ENCODE data around the gene GPR143.
A peak's percentile ranks its signal among the peaks of the same experiment; 100 is the strongest.

The GPR143 gene

GRCh38 chrX:9767375-9767774 lies 1.7 kb upstream of the GPR143 start:
- no peak for DNase-seq

GRCh38 chrX:9765072-9765736 lies 443 bp downstream of the GPR143 start:
- DNase-seq = no peak

- no peak for DNase-seq
These were observed 6.3 kb downstream of the GPR143 start for GRCh38 chrX:9759337-9759736.

DNA sequence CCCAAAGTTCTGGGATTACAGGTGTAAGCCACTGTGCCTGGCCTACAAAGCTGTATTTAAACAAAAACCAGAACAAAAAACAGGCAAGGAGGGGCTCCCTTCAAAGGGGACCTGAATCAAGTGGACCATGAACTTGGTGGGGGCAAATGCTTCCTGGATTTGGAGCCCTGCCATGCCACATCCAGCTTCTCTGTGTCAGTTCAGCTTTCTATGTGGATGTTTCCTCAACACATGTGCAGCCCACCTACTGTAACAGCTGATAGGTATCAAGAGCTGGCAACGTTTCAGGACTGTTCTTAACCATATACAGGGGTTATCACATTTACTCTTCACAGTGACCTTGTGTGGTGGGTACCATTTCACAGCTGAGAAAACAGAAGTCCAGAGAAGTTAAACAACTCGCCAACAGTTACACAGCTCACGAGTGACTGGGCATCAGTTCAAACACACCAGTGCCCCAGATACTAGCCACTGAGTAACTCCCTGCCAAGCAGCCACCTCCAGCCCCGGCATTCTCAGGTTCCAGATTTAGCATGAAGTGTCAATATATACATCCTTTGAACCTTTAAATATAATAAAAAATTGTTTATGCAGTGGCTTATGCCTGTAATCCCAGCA lies 7.5 kb downstream of the GPR143 start:
- no peak for DNase-seq

DNA sequence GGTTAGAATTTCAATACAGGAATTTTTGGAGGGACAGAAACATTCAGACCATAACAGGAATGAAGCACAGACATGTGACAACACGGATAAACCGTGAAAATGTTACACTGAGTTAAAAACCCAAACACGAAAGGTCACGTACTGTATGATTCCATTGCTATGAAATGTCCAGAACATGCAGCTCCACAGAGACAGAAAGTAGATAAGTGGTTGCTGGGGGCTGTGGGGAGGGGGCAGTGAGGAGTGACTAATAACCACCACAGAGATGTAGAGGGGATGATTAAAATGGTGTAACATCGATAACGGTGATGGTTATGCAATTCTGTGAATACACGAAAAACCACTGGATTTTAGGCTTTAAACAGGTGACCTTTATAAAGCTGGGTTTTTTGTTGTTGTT lies 8.3 kb downstream of the GPR143 start:
- no peak for DNase-seq

- DNase-seq = no peak
These were observed 16.4 kb downstream of the GPR143 start for GRCh38 chrX:9749146-9749692.

DNA sequence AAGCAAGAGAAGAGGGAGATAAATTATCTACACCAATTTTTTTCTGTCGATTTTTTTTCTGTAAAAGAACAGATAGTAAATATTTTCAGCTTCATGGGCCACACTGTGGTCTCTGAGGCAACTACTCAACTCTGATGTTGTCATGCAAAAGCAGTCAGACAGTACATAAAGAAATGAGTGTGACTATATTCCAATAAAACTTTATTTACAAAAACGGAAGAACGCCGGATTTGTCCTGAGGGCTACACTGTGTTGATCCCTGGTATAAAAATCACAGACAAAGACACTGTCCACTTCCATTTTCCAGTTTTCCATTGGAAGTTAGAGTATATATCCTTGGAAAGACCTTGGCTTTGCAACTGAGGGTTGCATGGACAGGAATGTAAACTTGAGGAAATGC lies 18.0 kb downstream of the GPR143 start:
- no peak for DNase-seq

- DNase-seq = peak; percentile 8
These were observed 19.3 kb downstream of the GPR143 start for GRCh38 chrX:9746148-9746888.

DNA sequence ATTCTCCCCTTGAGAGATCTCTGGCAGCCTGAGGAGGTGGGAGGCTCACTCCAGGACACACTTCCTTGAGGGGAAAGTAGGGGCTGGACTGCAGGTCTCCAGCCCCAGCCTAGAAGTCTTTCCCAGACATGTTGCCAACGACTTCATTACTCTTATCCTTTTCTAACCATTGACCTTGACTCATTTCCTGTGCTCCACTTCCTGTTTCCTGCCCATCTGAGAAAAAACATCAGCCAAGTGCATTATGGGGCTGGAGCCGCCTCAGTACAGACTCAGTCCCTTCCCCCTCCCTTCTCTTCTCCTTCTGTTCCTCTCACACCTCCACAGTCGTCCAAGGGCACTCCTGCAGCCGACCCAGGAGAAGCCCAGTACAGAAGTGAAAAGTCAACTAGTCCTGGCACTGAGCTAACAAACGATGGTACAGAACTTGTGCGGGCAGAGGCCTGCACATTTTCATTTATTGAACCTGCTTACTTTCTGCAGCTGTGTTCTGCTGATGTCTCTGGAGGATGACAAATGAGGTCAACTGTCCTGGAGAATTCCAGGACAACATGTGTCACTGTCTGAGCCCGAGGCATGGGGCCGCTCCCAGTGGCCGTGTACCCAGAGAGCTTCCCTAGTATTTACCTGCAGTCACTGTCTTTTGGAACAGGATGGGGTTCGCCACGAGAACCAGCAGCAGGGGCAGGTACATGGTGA lies 20.1 kb downstream of the GPR143 start:
- DNase-seq = no peak

DNA sequence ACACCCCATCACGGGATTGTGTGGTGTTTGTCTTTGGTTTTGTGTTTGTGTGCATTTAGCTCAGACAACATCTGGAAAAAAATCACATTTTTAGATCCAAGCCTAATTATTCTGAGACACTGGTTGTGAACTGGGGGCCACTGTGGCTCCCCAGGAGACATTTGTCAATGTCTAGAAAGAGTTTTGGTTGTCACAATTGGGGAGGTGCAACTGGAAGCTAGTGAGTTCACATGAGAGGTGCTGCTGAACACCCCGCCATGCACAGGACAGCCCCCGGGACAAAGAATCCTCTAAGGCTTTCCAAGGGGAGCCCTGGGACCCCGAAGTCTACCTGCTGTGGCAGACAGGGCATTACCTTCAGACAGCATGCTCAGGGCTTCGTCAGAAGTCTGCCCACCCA lies 26.5 kb downstream of the GPR143 start:
- no peak for DNase-seq

DNA sequence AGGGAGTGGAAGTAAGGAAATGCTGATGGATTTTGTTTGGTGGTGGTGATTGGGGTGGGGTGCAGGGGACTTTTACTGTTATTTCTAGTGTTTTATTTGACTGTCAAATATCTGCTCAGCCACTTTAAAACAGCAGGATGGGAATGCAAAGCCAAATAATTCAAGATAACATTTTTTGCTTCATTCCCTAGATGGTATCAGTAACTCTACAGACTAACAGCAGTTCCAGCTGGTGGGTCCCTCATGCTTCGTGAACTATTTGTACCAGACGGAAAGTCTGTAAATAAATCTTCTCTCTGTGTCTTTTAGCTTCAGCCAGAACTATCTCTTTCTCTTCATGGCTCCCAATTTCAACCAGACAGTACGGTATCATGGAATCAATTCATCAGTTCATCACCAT lies 27.5 kb downstream of the GPR143 start:
- DNase-seq = no peak

DNA sequence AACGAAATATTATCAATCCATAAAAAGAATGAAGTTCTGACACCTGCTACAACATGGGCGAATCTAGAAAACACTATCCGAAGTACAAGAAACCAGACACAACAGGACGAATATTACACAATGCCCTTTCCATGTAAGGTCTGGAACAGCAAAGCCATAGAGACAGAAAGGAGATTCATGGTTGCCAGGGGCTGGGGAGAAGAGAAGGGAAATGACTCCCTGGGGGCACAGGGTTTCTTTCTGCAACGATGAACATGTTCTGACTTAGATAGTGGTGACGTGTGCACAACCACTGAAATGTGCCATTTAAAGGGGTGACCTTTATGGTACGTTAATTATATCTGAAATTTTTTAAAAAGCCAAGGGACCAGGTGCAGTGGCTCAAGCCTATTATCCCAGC lies 28.3 kb downstream of the GPR143 start:
- DNase-seq = no peak

DNA sequence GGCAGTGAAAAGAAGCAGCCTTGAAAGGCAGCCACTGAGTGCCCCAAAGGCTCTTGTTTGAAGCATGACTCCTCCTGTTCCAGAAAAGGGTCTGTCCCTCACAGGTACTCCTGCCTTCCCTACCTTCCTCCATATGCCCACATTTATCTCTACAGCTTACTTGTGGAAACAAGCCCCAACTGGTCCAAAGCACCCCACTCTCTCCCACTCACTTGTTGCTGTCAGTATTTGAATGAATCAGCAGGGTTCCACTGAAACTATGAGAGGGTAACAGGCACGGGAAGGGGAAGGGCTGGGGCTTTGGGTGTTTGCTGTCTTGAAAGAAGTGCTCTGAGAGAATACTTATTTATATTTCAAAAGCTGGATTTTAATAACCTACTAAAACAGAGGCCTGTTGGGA lies 34.9 kb downstream of the GPR143 start:
- no peak for DNase-seq

GRCh38 chrX:9730078-9730477 lies 35.6 kb downstream of the GPR143 start:
- DNase-seq = no peak

DNA sequence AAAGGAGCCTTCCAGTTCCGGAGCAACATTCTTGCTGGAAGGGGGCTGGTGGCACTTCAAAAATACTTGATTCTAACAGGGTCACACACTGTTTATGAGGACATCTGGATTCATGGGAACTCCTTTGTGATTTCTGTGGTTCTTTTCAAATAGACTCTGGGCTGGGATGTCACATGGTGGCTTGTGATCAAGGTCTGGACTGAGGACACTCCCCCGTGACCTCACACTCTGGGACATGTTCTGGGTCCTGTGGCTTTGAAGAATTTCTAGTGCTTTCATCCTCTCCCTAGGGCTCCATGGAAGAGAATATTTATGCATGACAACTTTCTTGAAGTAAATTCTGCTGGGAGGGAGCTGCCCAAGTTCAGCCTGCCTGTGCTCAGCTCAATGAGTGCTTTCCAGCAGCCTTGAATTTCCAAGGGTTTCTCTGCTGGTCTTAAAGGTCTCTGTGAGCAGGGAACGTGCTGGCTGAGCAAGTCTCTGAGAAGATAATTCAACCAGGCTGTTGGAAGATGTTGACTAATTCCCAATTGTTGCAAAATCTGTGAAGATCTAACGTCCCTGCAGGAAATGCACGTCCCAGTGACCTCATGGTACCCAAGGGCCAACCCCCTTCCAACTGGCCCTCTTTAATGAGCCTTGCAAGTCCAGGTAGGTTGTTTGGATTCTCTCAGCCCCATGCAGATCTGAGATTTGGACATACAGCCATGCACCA lies 36.3 kb downstream of the GPR143 start:
- no peak for DNase-seq

DNA sequence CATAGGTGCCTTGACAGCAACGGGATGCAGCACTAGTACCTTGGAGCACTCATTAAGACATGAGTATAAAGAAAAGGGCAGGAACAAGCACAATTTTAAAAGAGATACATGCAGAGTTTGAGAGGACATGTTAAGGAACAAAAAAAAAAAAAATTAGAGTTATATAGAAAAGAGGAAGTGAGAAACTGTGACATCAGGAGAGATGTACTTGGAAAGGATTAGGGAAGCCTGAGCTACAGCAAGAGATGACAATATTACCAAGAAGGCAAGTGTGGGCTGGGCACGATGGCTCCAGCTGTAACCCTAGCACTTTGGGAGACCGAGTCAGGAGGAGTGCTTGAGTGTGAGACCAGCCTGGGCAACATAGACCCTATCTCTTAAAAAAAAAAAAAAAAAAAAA lies 37.4 kb downstream of the GPR143 start:
- DNase-seq = peak; percentile 52

DNA sequence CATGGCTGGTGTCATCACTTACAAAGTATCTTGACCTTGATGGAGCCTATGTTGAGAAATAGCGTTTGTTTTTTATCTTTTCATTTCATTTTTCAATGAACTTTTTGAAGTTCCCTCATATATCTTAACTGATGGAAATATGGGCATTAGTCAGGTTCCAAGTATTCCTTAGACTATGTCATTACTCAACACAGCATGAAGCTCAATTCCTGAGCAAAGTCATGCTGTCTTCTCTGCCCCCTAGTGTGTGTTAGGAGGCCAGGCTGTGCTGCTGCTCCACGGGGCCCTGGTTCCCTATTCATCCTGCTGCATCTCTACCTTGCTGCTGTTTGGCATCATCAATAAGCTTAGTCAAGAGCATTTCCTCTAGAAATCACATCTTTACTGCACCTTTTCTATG lies 40.9 kb downstream of the GPR143 start:
- no peak for DNase-seq

- no peak for DNase-seq
These were observed 48.3 kb downstream of the GPR143 start for GRCh38 chrX:9717376-9717775.

- no peak for DNase-seq
These were observed 55.3 kb downstream of the GPR143 start for GRCh38 chrX:9710332-9710731.

DNA sequence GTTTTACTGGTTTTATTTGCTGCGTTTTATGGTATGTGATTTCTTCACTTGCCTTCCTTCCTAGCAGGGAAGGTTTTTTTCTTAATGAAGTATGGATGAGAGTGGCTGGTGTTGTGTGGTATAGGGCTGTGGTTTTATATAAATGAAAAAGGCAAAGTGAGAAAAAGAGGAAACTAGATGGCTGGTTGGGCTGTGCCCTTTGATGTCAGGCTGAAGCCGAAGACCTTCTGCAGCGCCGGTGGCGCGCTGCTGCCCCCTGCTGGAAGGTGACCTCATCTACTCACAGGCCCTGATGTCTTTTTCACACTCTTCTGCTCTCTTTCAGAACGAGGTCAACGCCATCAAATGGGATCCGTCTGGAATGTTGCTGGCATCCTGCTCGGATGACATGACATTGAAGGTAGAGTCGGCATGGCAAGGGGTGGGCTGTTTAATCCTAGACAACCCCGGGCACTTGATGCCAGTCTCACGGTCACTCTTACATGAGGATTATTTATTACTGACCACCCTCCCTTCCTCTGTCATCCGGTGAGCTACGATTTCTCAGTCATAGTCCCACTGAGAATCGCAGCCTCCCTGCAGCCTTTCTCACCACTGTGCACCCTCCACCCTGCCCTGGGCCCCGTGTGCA lies 56.6 kb downstream of the GPR143 start:
- peak; percentile 82 for DNase-seq

- DNase-seq = no peak
These were observed 57.6 kb downstream of the GPR143 start for GRCh38 chrX:9708086-9708485.

All from suppressor macrophage treated with lipopolysaccharide for 4 hours (primary cell).